UCSD-AML1 (cell line): ENCODE results near the gene KDM5B.
"Not testable (repeated sequence)": the region's sequence is repeated elsewhere in the genome, so short reads cannot be mapped to it uniquely, and the experiment has no call there.

Experiments
- DNase-seq: peaks from one replicate; lab custom pipeline; 2025; ENCODE audit not compliant: unreplicated experiment; lab: John Stamatoyannopoulos, UW

Gene KDM5B

GRCh38 chr1:202794051-202794740, 14.0 kb downstream of the KDM5B start:
- no peak for DNase-seq

GRCh38 chr1:202791077-202791747, 17.0 kb downstream of the KDM5B start:
- DNase-seq, result no peak

- DNase-seq, result no peak
Observed at GRCh38 chr1:202788800-202789199, 19.4 kb downstream of the KDM5B start.

GRCh38 chr1:202786804-202787203, 21.4 kb downstream of the KDM5B start:
- DNase-seq, result no peak

- DNase-seq, result no peak
Observed at GRCh38 chr1:202781180-202781579, 27.0 kb downstream of the KDM5B start.

GRCh38 chr1:202770135-202770534, 38.1 kb downstream of the KDM5B start:
- no peak for DNase-seq

GRCh38 chr1:202765721-202766120, 42.5 kb downstream of the KDM5B start:
- DNase-seq, result no peak

- DNase-seq, result no peak
Observed at GRCh38 chr1:202762019-202762418, 46.2 kb downstream of the KDM5B start.

- DNase-seq, result no peak
Observed at GRCh38 chr1:202760589-202760988, 47.6 kb downstream of the KDM5B start.

DNA sequence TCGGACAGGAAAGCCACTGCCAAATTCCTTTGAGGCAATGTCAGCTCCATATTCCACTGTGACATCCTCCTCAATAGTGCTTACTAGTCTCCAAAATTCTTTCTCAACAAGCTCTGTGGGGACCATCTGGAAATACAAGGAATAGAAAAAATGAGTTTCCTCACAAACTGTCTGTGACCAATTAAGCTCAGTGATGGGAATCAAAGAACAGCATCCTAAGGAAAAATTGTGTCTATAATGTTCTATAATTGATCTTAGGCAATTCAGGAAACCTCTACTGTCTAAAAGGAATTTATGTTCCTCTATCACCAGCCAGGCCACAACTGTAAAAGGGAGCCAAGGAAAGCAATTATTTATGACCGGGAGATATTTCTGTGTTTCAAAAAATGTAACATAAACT, 51.8 kb downstream of the KDM5B start:
- no peak for DNase-seq

DNA sequence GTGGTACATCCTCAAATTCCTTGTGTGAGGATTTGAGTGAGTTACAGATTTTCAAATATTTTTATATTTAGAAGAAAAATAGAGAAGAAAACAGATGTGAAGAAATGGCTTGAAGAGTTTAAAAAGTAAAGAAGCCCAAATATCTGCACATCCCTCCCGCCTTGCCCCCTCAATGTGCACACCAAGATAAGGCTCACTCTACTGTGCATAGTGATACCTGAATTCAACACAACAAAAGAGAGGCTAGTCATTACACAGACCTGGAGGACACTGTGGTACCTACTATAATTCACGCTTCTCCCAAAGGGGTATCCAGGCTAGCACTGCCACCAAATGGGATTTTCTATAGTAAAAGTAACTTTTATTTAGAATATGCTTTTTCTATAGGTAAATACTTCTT, 53.9 kb downstream of the KDM5B start:
- DNase-seq, result no peak

GRCh38 chr1:202752774-202753173, 55.4 kb downstream of the KDM5B start:
- DNase-seq, result no peak

DNA sequence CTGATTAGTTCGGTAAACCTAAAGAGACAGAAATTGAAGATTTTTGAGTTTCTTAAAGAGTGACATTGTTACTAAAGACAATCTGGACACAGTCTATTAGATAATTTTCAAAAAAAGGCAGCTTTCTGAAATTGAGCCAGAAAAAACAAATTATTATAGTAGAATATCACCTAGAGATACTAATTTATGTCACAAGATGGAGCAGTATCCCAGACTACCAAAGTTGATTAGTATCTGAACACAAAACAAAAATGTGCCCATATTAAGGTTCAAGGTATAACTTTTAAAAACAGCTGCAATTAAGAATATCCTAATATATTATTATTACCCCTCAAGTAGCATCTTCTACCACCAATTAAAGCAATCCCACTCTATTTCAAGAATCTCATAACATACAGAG, 57.5 kb downstream of the KDM5B start:
- no peak for DNase-seq

- DNase-seq, result no peak
Observed at GRCh38 chr1:202750024-202750423, 58.2 kb downstream of the KDM5B start.

DNA sequence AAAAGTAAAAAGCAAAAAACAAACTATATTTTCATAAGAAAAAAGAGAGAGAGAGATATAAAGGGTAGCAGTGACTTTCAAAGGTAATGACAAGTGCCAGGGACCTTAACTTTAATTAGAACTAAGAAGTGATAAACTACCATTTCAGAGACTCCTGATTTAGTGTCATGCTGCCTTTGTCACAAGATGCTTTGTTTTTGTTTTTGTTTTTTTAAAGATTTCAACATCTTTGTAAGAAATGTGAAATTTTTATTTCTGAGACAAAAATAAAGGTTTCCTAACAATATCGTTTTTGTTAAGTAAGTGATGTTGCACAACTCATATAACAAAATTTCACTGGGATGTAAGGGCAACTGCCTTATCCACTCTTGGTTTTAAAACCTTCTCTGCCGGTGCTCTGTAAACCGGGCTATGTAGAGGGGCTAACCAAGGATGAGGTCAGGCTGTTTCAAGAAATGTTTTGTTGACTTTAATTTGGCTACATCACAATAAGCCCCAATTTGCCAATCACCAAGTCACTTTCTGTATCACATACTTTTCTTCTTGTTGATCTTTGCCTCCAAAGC, 62.8 kb downstream of the KDM5B start:
- DNase-seq, result no peak

- DNase-seq, result not testable (repeated sequence)
Observed at GRCh38 chr1:202744770-202745169, 63.5 kb downstream of the KDM5B start.

DNA sequence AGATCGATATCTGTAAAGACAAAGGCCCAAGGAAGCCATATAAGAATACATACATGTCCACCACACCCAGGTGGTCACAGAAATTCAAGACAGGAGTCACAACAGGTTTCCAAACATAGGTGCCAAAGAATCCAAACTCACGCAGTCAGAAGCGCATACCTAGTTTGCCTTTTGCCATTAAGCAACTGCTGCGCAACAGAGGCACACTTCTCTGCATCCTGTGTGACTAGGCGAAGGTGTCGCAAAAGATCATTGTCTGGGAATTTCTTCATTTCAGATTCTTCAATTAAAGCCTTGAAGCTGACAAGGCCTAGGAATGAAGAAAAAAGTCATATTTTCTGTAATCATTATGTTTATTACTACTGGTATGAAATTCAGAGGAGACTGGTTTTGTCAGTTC, 65.7 kb downstream of the KDM5B start:
- no peak for DNase-seq

GRCh38 chr1:202733251-202733650, 75.0 kb downstream of the KDM5B start:
- DNase-seq, result no peak

DNA sequence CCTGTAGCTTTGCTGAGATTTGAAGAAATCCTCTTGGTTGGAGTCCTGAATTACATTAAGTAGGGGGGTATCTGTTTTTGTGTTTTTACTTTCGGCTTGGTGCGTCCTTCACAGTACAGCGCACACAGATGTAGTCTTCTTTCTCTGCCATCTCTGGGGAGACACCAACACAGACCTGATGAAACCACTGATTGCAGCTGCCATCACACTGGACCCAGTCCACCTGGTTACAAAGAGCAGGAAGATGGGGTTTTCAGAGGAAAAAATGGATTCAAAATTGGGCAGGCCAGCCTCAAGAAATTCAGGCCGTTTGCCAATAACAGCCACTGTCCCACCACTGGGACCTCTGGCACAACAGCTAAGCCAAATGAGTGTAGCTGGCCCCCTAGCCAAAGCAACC, 79.3 kb downstream of the KDM5B start:
- no peak for DNase-seq

DNA sequence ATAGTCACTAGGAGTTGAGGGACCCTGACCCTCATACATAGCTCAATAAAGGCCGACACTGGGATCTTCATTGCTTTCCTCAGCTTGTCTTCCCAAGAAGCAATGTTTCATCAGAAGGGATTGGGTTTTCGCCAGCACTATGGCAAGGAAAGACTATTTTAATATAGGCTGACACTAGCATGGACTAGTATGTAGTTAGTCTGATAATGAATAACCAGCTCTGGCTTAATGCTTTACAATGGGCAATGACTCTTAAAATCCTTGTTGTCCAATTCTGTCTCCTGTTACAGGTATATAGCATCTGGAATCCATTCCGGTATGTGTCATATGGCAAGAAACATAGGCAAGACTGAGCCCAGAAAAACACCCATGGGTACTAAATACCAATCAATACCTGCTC, 82.7 kb downstream of the KDM5B start:
- no peak for DNase-seq

GRCh38 chr1:202723708-202724107, 84.5 kb downstream of the KDM5B start:
- DNase-seq, result no peak

DNA sequence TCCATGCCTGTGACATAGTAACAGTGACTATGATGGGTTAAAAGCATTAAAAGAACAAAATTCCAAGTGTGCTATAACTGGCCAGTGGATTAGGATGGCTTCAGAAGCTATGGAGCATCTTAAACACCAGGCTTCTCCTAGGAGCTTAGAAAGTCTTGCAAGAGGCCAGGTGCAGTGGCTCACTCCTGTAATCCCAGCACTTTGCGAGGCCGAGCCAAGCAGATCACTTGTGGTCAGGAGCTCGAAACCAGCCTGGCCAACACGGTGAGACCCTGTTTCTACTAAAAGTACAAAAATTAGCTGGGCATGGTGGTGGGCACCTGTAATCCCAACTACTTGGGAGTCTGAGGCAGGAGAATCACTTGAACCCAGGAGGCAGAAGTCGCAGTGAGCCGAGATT, 85.2 kb downstream of the KDM5B start:
- DNase-seq, result not testable (repeated sequence)

- DNase-seq, result no peak
Observed at GRCh38 chr1:202716654-202717053, 91.6 kb downstream of the KDM5B start.
